ENCODE data around the gene CHST11. TPM values are rescaled to one million over a fixed set of nuclear protein-coding genes. Genes with fewer than 3 reads are reported as not detected.

Gene CHST11
- total RNA-seq, 1 donor from 2014 or later, result 15.5 TPM

DNA sequence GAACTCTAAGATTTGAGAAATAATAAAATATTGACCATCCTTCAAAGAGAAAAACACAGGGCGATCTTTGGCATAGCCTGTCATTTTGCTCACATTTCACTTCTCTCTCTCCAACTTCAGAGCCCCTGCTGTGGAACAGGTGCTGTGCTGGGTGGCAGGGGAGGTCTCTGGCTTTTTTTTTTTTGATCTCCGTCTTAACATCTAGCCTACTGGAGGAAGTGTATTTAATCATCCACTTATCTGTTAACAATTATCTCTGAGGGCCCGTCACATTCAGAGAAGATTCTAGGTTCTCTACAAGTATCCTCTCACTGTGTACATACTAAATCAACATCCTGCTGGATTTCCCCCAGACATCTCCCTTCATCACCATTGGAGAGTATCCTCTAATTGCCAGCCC is 34.1 kb downstream of the CHST11 start:
- Mint-ChIP-seq H3K27me3 (no peaks in the 10 kb centered on the region), H3K4me3 (no peak overlapping the region), H3K9me3 (no peaks in the 10 kb centered on the region), H3K27ac (no peak overlapping the region), H3K36me3 (peaks cover 3% of the 10 kb centered on the region), H3K4me1 (ENCODE audit: unreplicated experiment) (peaks cover 34% of the 10 kb centered on the region)
- no peak for DNase-seq (ENCODE audit: extremely low spot score, unreplicated experiment)
- TF ChIP-seq, protein P1, sequence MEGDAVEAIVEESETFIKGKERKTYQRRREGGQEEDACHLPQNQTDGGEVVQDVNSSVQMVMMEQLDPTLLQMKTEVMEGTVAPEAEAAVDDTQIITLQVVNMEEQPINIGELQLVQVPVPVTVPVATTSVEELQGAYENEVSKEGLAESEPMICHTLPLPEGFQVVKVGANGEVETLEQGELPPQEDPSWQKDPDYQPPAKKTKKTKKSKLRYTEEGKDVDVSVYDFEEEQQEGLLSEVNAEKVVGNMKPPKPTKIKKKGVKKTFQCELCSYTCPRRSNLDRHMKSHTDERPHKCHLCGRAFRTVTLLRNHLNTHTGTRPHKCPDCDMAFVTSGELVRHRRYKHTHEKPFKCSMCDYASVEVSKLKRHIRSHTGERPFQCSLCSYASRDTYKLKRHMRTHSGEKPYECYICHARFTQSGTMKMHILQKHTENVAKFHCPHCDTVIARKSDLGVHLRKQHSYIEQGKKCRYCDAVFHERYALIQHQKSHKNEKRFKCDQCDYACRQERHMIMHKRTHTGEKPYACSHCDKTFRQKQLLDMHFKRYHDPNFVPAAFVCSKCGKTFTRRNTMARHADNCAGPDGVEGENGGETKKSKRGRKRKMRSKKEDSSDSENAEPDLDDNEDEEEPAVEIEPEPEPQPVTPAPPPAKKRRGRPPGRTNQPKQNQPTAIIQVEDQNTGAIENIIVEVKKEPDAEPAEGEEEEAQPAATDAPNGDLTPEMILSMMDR (conservative IDR thresholded peaks at IDR 0.05), result no peak

DNA sequence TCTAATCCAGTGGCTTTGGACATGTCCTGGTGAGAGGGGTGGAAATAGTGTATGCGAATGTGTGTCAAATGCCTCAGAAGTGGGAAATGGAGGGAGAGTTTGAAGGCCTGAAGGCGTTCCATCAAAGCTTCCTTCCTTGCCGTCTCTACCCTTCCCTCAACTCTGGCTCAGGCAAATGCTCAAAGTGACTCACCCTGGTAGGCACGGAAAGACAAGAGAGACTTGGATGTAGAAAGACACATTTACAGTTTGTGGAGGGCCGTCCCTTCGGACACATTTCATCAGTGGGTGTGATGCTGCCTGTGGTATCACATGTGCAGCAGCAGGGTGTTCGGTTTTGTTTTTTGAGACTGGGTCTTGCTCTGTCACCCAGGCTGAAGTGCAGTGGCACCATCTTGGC is 36.7 kb downstream of the CHST11 start:
- peaks cover under 1% of the 10 kb centered on the region for H3K36me3 Mint-ChIP-seq
- H3K27ac Mint-ChIP-seq, result peak overlapping the region; percentile 38
- TF ChIP-seq, protein P1 (conservative IDR thresholded peaks at IDR 0.05), result no peak

DNA sequence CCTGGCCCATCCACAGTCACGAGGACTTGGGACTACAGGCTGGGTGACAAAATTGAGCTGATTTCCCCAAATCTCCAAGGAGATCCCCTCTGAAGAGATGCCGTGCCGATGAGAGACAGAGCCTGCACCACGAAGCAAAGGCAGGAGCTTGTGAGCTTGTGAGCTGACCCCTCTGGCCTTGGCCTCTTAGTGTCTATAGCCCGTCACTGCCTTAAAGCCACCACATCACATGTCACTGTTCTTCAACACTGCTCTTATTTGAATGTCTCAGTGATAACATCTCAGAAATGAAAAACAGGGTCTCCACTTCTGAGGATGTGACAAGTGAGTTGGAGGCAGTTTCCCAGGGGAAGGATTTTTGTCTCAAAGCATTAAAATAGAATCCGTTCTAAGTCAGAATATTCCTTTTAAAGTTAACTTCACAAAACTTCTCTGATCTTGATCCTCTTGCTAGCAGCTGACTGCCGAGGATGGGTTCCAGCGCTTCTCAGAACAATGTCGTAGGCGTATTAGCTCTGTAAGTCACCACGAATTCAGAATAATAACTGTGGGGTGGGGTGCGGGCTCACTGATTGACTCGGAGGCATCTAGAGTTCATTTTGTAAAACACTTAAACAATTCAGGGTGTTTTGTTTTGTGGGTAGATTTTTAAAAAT is 37.5 kb downstream of the CHST11 start:
- no peak for DNase-seq (ENCODE audit: extremely low spot score, unreplicated experiment)
- Mint-ChIP-seq H3K27ac (no peak overlapping the region), H3K36me3 (no peaks in the 10 kb centered on the region), H3K4me3 (no peak overlapping the region), H3K9me3 (no peaks in the 10 kb centered on the region), H3K4me1 (ENCODE audit: unreplicated experiment) (peaks cover 39% of the 10 kb centered on the region), H3K27me3 (no peaks in the 10 kb centered on the region)
- TF ChIP-seq, protein P1 (conservative IDR thresholded peaks at IDR 0.05), result no peak

More for the DNA sequence above, 36.7 kb downstream of the CHST11 start:
- Mint-ChIP-seq H3K9me3 (no peaks in the 10 kb centered on the region), H3K27me3 (no peaks in the 10 kb centered on the region), H3K4me3 (no peak overlapping the region), H3K4me1 (ENCODE audit: unreplicated experiment) (peaks cover 35% of the 10 kb centered on the region)
- DNase-seq (ENCODE audit: extremely low spot score, unreplicated experiment), result no peak

DNA sequence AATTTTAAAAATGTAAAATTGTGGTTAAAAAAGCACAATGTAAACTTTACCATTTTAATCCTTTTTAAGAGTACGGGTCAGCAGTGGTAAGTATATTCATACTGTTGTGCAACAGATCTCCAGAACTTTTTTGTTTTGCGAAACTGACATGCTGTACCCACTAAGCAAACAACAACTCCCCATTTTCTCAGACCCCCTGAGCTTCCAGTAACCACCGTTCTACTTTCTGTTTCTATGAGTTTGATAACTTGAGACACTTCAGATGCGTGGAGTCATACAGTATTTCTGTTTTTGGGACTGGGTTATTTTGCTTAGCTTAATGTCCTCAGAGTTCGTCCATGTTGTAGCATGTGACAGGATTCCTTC is 38.0 kb downstream of the CHST11 start:
- no peaks in the 10 kb centered on the region for H3K27me3 Mint-ChIP-seq
- no peaks in the 10 kb centered on the region for H3K36me3 Mint-ChIP-seq
- no peak overlapping the region for H3K4me3 Mint-ChIP-seq
- no peaks in the 10 kb centered on the region for H3K9me3 Mint-ChIP-seq
- no peak for DNase-seq (ENCODE audit: extremely low spot score, unreplicated experiment)
- no peak overlapping the region for H3K27ac Mint-ChIP-seq
- H3K4me1 Mint-ChIP-seq (ENCODE audit: unreplicated experiment), result peaks cover 44% of the 10 kb centered on the region
- TF ChIP-seq, protein P1 (conservative IDR thresholded peaks at IDR 0.05), result no peak

DNA sequence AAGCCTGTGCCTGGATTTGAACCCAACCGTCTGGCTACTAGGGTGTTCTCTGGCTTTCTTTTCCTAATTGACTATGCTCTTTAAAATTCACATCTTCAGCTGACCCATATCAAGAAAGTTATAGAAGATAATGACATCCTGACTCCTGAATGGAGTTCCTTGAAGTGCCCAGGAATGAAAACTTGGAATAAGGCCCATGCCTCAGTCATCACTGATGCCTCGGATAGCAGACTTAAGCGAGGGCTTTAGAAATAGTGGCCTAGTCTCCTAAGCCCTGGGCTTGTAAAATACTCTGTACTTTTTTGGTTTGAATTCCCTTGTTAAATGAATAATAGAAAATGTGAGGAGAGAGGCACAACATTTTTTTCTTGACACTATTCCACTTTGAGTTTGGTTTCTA is 39.0 kb downstream of the CHST11 start:
- no peak overlapping the region for H3K27ac Mint-ChIP-seq

More for the DNA sequence above, 39.0 kb downstream of the CHST11 start:
- TF ChIP-seq, protein P1 (conservative IDR thresholded peaks at IDR 0.05), result no peak
- H3K4me3 Mint-ChIP-seq, result no peak overlapping the region
- peaks cover 46% of the 10 kb centered on the region for H3K4me1 Mint-ChIP-seq (ENCODE audit: unreplicated experiment)
- no peaks in the 10 kb centered on the region for H3K36me3 Mint-ChIP-seq
- no peaks in the 10 kb centered on the region for H3K27me3 Mint-ChIP-seq
- no peak for DNase-seq (ENCODE audit: extremely low spot score, unreplicated experiment)
- no peaks in the 10 kb centered on the region for H3K9me3 Mint-ChIP-seq
